Suprapubic skin (tissue), 4 donors: ENCODE data around the gene CA11. TPM values are rescaled to one million over a fixed set of nuclear protein-coding genes. Genes with fewer than 3 reads are reported as not detected.

Experiments
- DNase-seq, 2 donors: peaks; one replicate each; pipeline ENCODE4 v3.0.0-alpha.2; 2019; ENCODE audit warnings: low spot score in 2 of 2
- H3K27ac ChIP-seq: fragments of 200-600 bp; sonication (generic); one replicate; pipeline ENCODE4 v1.5.1; 2019
- H3K27me3 ChIP-seq: fragments of 200-600 bp; sonication (generic); one replicate; pipeline ENCODE4 v1.5.1; 2019
- H3K36me3 ChIP-seq: fragments of 200-600 bp; sonication (generic); one replicate; pipeline ENCODE4 v1.5.1; 2019
- H3K4me1 ChIP-seq: fragments of 200-600 bp; sonication (generic); one replicate; pipeline ENCODE4 v1.5.1; 2019
- H3K4me3 ChIP-seq: fragments of 200-600 bp; sonication (generic); one replicate; pipeline ENCODE4 v1.5.1; 2019; ENCODE audit warnings: mild to moderate bottlenecking
- H3K9me3 ChIP-seq: fragments of 200-600 bp; sonication (generic); one replicate; pipeline ENCODE4 v1.5.1; 2019
- CTCF ChIP-seq, 2 donors: fragments of 200-600 bp in 1 of 2; fragments of 450-650 bp in 1 of 2; sonication (generic) in 1 of 2; IDR thresholded peaks; one replicate each; pipeline ENCODE4 v1.5.1; 2016 to 2019; ENCODE audit warnings: antibody characterized with exemption in 2 of 2, mild to moderate bottlenecking in 1 of 2, moderate library complexity in 1 of 2
- EP300 ChIP-seq: sonication (generic); formaldehyde crosslinking; IDR thresholded peaks from one replicate; pipeline ENCODE4 v1.6.1; 2017; ENCODE audit warnings: antibody characterized with exemption
- POLR2A ChIP-seq, 2 donors: fragments of 450-650 bp; IDR thresholded peaks; one replicate each; pipeline ENCODE4 v1.6.1; 2017; ENCODE audit warnings: antibody characterized with exemption in 2 of 2, mild to moderate bottlenecking in 2 of 2, moderate library complexity in 2 of 2
- POLR2AphosphoS5 ChIP-seq, 3 donors: sonication (generic); formaldehyde crosslinking; IDR thresholded peaks; one replicate each; pipeline ENCODE4 v1.6.1; 2017; ENCODE audit warnings: antibody characterized with exemption in 3 of 3
- WGBS: methylation state at CpG from one replicate; pipeline ENCODE4 v1.1.5; 2018; 5-methylcytosine and 5-hydroxymethylcytosine counted together
- total RNA-seq, 4 donors: library from RNA; depleted of rRNA; stranded (reverse); fragments of >200 nt; gene quantifications; one replicate each; pipeline ENCODE4 v1.1.0, GENCODE V29; 2016

The CA11 gene
- total RNA-seq, 4 donors from 2014 or later = 8.8 to 11.0 (median 9.7) TPM

- no peak for TF ChIP-seq CTCF (IDR thresholded peaks at IDR 0.05)
- TF ChIP-seq POLR2AphosphoS5 (IDR thresholded peaks at IDR 0.05) = no peak
- TF ChIP-seq EP300 = no peak
- TF ChIP-seq POLR2A (IDR thresholded peaks at IDR 0.05) = no peak
- DNase-seq = peak in 1 of 2 donors; percentile 71
- H3K9me3 ChIP-seq = no peaks in the 10 kb centered on the region
- H3K4me3 ChIP-seq = peak overlapping the region; percentile 7
- H3K27ac ChIP-seq = no peak overlapping the region
- WGBS = 68% methylated on average over 33 of the region's 33 CpGs
- peaks cover 36% of the 10 kb centered on the region for H3K4me1 ChIP-seq
- H3K36me3 ChIP-seq = no peaks in the 10 kb centered on the region
- H3K27me3 ChIP-seq = no peaks in the 10 kb centered on the region
Measured at GRCh38 chr19:48639483-48640375, 6.3 kb downstream of the CA11 start.

DNA sequence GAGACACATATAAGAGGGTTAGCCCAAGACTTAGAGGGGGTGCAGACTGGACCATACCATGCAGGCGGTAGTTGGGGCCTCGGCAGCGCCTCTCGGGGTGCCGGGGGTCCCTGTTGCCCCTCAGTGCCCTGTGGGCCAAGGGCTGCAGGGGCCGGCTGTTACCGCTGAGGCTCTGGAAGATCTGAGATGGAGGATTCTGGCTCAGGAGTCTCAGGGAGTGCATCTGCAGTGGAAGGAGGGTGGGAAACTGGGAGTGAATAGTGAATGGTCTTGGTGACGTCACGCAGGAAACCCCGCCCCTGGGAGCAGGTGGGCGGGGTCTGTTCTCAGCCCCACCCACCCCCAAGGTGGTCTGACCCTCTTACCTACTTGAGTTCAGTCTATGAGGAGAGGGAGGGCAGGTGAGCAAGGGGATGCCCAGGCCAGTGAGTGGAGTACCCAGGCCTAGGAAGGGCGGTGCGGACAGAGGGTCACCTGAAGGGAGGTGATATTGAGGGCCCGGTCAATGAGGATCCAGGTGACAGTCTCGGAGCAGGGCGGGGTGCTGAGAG lies 7.1 kb downstream of the CA11 start:
- TF ChIP-seq POLR2A (IDR thresholded peaks at IDR 0.05) = no peak
- TF ChIP-seq CTCF (IDR thresholded peaks at IDR 0.05) = no peak
- TF ChIP-seq EP300 = no peak
- no peak for TF ChIP-seq POLR2AphosphoS5 (IDR thresholded peaks at IDR 0.05)
- peak overlapping the region; percentile 94 for H3K27ac ChIP-seq
- H3K27me3 ChIP-seq = no peaks in the 10 kb centered on the region
- peak overlapping the region; percentile 82 for H3K4me3 ChIP-seq
- DNase-seq = peak in 1 of 2 donors; percentile 67
- 72% methylated on average over 16 of the region's 16 CpGs for WGBS
- H3K4me1 ChIP-seq = peaks cover 40% of the 10 kb centered on the region
- no peaks in the 10 kb centered on the region for H3K36me3 ChIP-seq
- no peaks in the 10 kb centered on the region for H3K9me3 ChIP-seq

DNA sequence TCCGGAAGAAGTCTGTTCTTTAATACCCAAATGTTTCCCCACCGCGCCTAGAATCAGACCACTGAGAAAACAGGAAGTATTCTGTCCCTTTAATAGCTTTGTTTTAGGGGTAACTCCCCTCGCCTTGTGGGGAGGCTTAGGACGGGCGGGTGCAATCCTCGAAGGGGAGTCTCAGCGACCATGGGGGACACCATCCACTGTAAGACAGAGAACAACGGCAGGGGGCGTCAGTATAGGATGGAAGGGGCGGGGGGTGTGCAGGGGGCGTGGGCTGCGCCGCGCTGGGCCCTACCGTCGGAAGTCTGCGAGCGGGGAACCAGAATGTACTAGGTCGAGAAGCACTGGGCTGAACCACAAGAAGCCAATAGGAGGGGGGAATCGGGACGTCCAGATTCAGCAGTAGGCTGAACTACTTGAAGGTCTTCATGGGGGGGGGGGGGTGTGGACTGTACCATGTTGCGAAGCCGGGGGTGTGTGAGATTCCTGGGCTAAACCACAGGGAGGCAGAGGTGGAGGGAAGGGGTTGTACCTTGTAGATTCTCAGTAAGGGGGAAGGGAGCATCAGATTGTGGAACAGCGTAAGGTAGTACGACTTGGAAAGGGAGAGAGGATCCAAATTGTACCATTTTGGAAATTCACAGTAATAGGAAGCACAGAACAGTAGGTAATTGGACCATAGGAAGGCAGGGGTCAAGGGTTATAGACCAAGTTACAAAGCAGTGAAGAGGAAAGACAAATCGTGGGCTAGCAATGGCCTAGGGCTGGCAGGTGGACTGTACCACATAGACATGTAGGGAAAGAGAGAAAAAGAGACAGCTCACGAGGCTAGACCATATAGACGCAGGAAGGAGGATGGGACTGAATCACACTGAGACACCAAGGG lies 7.8 kb downstream of the CA11 start:
- TF ChIP-seq EP300 (no peak), POLR2AphosphoS5 (IDR thresholded peaks at IDR 0.05) (no peak), CTCF (IDR thresholded peaks at IDR 0.05) (peak in 1 of 2 donors; percentile 8), POLR2A (IDR thresholded peaks at IDR 0.05) (peak in 1 of 2 donors; percentile 31)
- Histone ChIP-seq H3K9me3 (no peaks in the 10 kb centered on the region), H3K4me3 (peak overlapping the region; percentile 82), H3K4me1 (peaks cover 47% of the 10 kb centered on the region), H3K27me3 (no peaks in the 10 kb centered on the region), H3K36me3 (peaks cover under 1% of the 10 kb centered on the region), H3K27ac (peak overlapping the region; percentile 94)
- WGBS = 5% methylated on average over 29 of the region's 29 CpGs
- peak; percentile 92 to 93 for DNase-seq

GRCh38 chr19:48637449-48637947 lies 8.5 kb downstream of the CA11 start:
- H3K27ac ChIP-seq = peak overlapping the region; percentile 94
- H3K36me3 ChIP-seq = peaks cover 6% of the 10 kb centered on the region
- H3K4me3 ChIP-seq = peak overlapping the region; percentile 82
- DNase-seq = peak; percentile 100
- no peak for TF ChIP-seq CTCF (IDR thresholded peaks at IDR 0.05)
- no peak for TF ChIP-seq EP300
- no peak for TF ChIP-seq POLR2A (IDR thresholded peaks at IDR 0.05)
- TF ChIP-seq POLR2AphosphoS5 (IDR thresholded peaks at IDR 0.05) = peak in 2 of 3 donors; percentile 56 to 83
- peaks cover 54% of the 10 kb centered on the region for H3K4me1 ChIP-seq
- H3K9me3 ChIP-seq = no peaks in the 10 kb centered on the region
- H3K27me3 ChIP-seq = no peaks in the 10 kb centered on the region
- under 1% methylated on average over 12 of the region's 38 CpGs for WGBS
